Measurements from ENCODE around the gene ZNF628.

The ZNF628 gene

GRCh38 chr19:55473225-55474012 lies 3.0 kb upstream of the ZNF628 start:
- TF ChIP-seq, protein P1, sequence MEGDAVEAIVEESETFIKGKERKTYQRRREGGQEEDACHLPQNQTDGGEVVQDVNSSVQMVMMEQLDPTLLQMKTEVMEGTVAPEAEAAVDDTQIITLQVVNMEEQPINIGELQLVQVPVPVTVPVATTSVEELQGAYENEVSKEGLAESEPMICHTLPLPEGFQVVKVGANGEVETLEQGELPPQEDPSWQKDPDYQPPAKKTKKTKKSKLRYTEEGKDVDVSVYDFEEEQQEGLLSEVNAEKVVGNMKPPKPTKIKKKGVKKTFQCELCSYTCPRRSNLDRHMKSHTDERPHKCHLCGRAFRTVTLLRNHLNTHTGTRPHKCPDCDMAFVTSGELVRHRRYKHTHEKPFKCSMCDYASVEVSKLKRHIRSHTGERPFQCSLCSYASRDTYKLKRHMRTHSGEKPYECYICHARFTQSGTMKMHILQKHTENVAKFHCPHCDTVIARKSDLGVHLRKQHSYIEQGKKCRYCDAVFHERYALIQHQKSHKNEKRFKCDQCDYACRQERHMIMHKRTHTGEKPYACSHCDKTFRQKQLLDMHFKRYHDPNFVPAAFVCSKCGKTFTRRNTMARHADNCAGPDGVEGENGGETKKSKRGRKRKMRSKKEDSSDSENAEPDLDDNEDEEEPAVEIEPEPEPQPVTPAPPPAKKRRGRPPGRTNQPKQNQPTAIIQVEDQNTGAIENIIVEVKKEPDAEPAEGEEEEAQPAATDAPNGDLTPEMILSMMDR (IDR thresholded peaks at IDR 0.05) = no peak

- TF ChIP-seq, protein P1 (IDR thresholded peaks at IDR 0.05) = no peak
Measured at GRCh38 chr19:55474269-55475265, 1.9 kb upstream of the ZNF628 start.

DNA sequence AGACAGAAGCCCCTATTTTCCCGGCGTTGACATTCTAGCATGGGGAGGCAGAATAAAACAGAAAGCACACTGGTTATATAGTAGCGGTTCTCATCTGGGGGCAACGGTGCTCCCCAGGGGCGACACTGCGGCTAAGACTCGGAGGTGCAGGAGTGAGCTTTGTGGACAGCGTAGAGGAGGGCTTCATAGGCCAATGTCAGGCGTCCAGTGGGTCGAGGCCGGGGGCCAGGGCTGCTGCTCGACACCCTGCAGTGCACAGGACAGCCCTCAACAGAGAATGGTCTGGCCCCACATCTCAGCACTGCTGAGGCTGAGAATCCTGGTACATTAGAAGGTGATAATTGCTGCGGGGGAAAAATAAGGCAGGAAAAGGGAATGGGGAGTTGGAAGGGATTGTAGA lies 1.5 kb downstream of the ZNF628 start:
- TF ChIP-seq, protein P1 (IDR thresholded peaks at IDR 0.05) = no peak

DNA sequence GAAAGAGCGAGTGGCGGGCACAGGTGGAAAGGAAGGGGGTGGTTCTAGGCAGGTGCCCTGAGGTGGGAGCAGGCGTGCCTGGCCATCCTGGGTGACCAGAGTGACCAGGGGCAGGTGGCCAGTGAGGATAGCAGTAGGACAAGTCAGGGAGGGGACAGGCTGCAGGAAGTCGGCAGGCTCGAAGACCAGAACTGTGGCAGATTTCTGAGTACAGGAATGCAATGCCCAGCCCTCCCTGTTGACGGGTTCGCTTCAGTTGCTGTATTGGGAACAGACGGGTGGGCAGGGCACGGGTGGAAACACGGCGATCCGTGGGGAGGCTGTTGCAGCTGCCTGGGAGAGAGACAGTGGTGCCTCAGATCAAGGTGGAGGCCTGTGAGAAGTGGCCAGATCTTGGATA lies 1.9 kb downstream of the ZNF628 start:
- TF ChIP-seq, protein P1 (IDR thresholded peaks at IDR 0.05) = no peak

- TF ChIP-seq, protein P1 (IDR thresholded peaks at IDR 0.05) = no peak
Measured at GRCh38 chr19:55479045-55479444, 2.6 kb downstream of the ZNF628 start.

DNA sequence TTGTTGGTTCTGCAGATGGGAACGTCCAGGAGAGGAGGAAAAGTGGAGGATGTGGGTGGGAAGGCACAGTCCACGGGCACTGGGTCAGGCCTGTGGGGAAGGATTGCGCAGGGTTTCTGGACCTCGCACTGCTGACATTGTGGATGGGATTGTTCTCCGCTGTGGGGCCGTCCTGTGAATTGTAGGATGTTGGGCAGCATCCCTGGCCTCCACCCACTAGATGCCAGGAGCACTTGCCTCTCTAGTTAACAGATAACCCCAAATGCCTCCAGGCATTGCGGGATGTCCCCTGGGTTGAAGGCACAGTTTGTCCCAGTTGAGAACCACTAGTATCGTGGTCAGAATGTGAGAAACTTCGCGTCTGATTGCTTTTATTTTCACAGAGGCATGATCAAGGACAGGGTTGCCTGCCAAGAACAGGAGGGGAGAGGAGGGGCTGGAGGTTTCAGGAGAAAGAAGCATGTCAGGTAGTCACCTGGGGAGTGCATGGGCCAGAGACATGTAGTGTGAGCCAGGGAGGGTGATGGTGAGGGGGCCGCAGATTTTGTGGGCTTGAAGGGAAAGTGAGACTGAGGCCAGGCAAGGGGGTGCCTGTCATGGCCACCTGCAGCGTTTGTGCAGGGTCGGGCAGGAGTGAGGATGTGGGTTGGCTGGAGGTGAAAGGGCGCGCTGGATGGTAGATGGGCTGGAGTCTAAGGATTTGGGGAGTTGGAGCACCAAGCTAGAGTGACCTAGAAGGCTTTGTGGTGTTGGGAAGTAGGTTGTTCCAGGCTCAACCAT lies 3.2 kb downstream of the ZNF628 start:
- TF ChIP-seq, protein P1 (IDR thresholded peaks at IDR 0.05) = no peak

Measured in LNCAP (cell line).